NT2/D1 (cell line): ENCODE data around the gene TNFRSF13B.

Experiments used
- YY1 ChIP-seq: IDR thresholded peaks from 2 replicates; pipeline ENCODE4 v1.6.1; 2011; ENCODE audit not compliant: insufficient read length, insufficient read depth
- ZNF274 ChIP-seq: IDR thresholded peaks from 2 replicates; pipeline ENCODE4 v1.6.1; 2011; ENCODE audit warnings: mild to moderate bottlenecking, low read depth, low read length

DNA sequence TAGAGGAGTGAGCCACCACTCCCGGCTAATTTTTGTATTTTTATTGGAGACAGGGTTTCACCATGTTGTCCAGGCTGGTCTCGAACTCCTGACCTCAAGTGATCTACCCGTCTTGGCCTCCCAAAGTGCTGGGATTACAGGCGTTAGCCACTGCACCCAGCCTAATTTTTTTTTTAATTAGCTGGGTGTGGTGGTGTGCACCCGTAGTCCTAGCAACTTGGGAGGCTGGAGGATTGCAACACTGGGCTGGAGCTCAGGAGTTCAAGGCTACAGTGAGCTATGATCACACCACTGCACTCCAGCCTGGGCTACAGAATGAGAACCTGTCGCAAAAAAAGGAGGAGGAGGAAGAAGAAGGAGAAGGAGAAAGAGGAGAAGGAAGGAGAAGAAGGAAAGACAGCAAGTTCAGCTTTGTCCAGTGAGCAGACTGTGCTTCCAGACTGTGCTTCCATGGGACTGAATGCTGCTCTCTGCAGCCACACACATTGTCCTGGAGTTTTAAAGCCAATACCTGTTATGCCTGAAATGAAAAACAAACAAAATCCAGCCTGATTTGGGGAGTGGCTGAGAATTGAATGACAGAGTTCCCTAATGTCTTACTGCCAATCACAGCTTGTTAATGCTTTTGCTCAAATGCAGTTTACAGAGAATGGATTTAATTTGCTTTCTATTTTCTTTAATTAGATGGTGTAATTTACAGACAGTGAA, 2.8 kb upstream of the TNFRSF13B start:
- TF ChIP-seq ZNF274 = no peak
- TF ChIP-seq YY1 = no peak
